GM06990 (cell line): ENCODE measurements around the gene HECW1.

ENCODE experiments used
- DNase-seq: peaks from one replicate; pipeline ENCODE4 v3.0.0-alpha.2; 2011; ENCODE audit not compliant: insufficient read length; ENCODE audit errors: extremely low read depth
- H3K27me3 ChIP-seq: replicated peaks from 2 replicates; pipeline ENCODE4 v1.6.0; 2011; ENCODE audit warnings: low read length; ENCODE audit not compliant: control insufficient read depth, insufficient read depth
- H3K36me3 ChIP-seq: 2 replicates; pipeline ENCODE4 v1.5.1; 2011; ENCODE audit warnings: low read length; ENCODE audit not compliant: control insufficient read depth, insufficient read depth
- H3K4me3 ChIP-seq: replicated peaks from 2 replicates; pipeline ENCODE4 v1.5.1; 2011; ENCODE audit warnings: low read depth, mild to moderate bottlenecking, control low read depth, low read length
- CTCF ChIP-seq: IDR thresholded peaks from 2 replicates; pipeline ENCODE4 v1.5.1; 2011; ENCODE audit warnings: low read length, control low read depth, mild to moderate bottlenecking, inconsistent platforms; ENCODE audit not compliant: insufficient read depth, poor library complexity, severe bottlenecking

Gene HECW1

DNA sequence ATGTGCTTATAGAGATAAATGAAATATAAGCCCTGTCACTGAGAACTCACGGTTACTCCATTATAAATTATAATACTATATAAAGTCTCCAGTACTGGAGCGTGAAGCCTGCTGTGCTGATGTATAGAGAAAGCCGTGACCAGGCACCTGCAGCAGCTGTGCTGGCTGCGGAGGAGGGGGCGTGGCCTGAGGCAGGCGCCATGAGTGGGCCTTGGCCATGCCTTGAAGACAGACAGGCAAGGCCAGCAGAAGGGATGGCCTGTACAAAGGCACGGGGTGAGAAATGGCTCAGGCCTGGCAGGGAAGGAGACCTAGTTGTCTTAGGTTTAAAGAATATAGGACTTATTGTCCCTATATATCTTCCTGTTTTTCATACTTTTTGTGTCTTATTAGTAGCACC lies 251.9 kb downstream of the HECW1 start:
- H3K27me3 ChIP-seq, result no peaks in the 10 kb centered on the region; the same call in 1 of the 2 replicates
- no peak for DNase-seq
- no peak overlapping the region for H3K4me3 ChIP-seq
- TF ChIP-seq CTCF, result no peak
- H3K36me3 ChIP-seq, result no peaks in the 10 kb centered on the region

DNA sequence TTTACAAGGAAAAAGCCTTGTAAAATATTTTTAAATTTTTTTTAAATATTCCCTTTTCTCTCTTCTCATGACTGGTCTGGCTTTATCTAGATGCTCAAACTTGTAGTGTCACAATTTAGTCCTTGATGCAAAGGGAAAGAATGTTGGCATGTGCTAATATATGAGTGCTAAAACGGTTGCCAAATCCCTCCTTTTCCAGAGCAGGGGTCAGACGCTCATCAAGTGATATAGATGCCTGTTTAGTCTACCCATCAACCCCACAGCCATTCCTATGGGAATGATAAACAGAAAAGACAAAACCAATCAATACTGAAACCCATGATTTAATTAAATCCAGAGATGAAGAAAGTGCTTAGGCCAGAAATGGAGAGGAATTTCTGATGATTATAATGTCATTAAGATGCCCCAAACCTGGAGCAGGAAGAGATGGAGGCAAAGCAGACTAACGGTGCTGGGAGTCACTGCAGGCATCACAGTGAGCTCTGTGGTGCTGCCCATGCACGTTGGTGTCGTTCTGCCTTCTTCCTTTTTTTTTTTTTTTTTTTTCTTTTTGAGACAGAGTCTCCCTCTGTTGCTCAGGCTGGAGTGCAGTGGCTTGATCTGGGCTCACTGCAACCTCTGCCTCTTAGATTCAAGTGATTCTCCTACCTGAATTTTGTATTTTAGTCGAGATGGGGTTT lies 260.4 kb downstream of the HECW1 start:
- Histone ChIP-seq H3K36me3 (no peaks in the 10 kb centered on the region), H3K27me3 (no peaks in the 10 kb centered on the region), H3K4me3 (no peak overlapping the region)
- TF ChIP-seq CTCF, result no peak
- no peak for DNase-seq

GRCh38 chr7:43377196-43377960 lies 264.9 kb downstream of the HECW1 start:
- Histone ChIP-seq H3K36me3 (no peaks in the 10 kb centered on the region), H3K4me3 (no peak overlapping the region), H3K27me3 (no peaks in the 10 kb centered on the region; the same call in none of the 2 replicates)
- TF ChIP-seq CTCF, result no peak
- no peak for DNase-seq

- H3K27me3 ChIP-seq, result no peaks in the 10 kb centered on the region; the same call in none of the 2 replicates
- TF ChIP-seq CTCF, result no peak
- H3K36me3 ChIP-seq, result no peaks in the 10 kb centered on the region
- DNase-seq, result no peak
- no peak overlapping the region for H3K4me3 ChIP-seq
These were observed 266.8 kb downstream of the HECW1 start for GRCh38 chr7:43379210-43379609.

DNA sequence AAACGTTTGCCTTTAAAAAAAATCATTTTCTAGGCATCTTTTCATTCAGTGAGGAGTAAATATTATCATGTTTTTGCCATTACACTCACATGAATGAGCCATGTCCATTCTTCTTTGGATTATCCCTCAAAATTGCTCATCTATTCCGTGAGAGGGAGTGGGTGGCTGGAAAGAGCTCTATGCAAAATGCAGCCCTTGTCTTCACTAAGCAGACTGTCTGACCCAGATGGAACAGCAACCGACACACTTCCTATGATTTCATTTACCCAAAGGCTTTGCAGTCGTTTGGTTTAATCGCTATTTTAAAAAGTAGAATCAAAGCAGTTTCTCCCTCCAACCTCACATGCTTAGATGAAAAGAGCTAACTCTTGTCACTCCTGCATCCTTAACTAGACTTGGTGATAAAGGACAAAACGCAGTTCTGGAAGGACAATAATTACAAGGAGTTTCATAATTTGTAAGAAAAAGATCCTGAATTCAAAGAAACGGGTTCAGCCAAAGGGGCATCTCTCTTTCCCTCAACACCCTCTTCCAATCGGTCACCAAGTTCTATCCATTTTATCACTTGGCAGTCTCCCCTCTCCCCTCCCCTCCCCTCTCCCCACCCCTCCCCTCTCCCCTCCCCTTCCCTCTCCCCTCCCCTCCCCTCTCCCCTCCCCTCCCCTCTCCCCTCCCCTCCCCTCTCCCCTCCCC lies 272.3 kb downstream of the HECW1 start:
- DNase-seq, result no peak
- H3K36me3 ChIP-seq, result no peaks in the 10 kb centered on the region
- no peak overlapping the region for H3K4me3 ChIP-seq
- TF ChIP-seq CTCF, result no peak
- no peaks in the 10 kb centered on the region for H3K27me3 ChIP-seq
